Inflammatory macrophage treated with lipopolysaccharide for 1 hour (primary cell): ENCODE results near the gene TRAPPC12.
A peak's percentile ranks its signal among the peaks of the same experiment; 100 is the strongest.

Experiments used
- DNase-seq, 2 donors: peaks; one replicate each; pipeline ENCODE4 v3.0.0-alpha.2; 2020 to 2022

The TRAPPC12 gene

DNA sequence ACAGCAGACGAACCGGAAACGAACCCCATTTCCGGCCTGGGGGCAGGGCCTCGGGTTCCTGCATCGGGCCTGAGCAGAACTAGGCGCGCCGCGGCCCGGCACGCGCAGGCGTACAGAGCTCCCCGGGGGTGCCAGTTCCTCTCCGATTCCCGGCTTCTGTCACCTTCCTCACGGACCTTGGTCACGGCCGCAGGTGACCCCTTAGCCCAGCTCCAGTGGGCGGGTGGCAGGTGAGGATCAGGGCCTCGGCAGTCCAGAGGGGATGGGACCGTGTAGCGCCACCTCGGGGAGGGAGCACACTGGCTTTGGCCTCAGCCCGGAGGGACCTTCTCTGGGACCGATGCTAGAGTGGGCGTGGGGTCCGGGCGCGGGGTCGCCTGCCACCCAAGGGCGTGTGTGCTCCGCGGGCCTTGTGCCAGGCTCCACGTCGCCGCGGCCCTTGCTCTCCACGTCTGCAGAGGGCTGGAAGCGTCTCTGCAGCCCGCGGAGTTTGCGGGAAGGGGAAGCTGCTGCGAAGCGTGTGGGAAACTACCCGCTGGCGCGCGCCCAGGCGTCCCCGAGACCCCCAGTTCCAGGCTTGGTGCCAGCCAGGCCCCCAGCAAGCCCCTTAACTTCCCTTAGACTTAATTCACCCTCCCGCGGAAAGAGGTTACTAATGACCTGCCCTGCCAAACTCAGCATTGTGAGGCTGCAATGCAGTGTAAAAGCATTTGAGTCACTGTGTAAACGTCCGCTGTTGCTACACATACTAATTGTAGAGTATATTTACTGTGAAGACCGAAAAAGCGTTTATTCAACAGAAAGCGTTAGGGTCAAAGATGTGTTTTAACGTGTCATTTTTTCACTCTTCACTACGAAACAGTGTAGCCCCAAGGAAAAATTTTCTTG, at the start of gene TRAPPC12:
Gene TRAPPC12 (plus strand): TSS at position 48 of the 888 bp plus-strand sequence. CDS start 7,930 bp downstream, outside the sequence.
- DNase-seq, result peak; percentile 83 to 88

DNA sequence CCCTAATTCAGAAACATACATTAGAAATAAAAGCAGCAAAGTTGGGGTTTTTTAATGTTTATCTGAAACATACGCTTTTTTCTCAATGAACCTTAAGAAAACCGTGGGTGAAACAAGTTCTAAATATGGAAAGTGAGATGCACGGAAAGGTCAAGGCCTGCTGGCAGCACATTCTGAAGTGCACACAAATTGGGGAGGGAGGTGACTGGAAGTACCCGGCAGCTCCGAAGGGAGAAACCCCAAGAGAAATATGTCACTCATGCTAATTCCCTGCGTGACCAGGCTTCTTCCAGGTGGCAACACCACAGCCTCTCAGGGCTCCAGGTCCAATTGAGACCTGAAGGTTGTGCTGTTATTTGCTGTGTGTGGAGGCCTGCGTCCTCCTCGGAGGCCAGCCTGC, 47.4 kb upstream of the TRAPPC12 start:
- DNase-seq, result no peak

DNA sequence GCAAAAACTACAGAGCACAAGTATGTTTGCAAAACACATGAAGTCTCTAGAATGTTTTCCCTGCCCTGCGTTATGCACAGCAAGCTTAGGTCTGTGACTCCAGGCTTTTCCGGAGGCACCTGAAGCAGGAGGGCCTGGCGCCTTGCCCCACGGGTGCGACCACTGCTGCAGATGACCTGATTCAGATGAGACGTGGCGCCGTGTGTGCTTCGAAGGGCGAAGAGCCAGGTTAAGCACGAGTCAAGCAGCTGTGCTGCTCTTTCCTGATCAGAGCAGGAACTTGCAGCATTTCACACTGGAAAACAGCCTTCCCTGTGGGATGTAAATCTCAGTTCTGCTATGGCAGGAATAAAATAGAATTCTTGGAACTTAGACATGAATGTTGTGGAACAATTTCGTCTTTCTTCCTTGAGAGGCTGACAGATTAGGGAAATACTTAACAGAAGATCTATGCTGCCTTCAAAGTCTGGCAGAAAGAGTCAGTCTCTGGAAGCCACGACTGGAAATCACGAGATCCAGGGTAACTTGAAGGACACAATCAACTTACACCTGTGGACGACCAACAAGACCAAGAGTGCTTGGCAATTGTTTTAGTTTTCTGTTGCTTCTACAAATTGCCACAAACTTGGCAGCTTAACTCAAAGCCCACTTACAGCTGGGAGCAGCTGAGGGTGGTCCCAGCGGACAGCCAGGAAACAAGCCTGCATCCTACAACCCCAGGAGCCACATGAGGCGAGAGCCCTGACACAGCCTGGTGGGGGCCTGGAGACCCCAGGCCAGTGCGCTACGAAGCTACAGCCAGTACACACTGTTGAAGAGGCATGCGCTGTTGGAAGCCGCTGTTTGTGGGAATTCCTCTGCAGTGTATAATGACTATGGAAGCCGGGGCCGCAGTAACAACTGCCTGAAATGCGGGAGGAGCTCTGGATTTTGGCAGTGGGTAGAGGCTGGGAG, 44.8 kb upstream of the TRAPPC12 start:
- no peak for DNase-seq

DNA sequence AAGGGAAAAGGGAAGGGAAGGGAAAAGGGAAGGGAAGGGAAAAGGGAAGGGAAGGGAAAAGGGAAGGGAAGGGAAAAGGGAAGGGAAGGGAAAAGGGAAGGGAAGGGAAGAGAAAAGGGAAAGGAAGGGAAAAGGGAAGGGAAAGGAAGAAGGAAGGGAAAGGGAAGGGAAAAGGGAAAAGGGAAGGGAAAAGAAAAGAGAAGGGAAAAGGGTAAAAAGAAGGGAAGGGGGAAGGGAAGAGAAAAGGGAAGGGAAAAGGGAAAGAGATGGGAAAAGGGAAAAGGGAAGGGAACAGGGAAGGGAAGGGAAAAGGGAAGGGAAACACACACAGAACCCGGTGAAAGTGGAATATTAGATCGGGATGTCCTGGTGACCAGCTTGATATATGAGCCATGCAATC, 42.6 kb upstream of the TRAPPC12 start:
- DNase-seq, result no peak

DNA sequence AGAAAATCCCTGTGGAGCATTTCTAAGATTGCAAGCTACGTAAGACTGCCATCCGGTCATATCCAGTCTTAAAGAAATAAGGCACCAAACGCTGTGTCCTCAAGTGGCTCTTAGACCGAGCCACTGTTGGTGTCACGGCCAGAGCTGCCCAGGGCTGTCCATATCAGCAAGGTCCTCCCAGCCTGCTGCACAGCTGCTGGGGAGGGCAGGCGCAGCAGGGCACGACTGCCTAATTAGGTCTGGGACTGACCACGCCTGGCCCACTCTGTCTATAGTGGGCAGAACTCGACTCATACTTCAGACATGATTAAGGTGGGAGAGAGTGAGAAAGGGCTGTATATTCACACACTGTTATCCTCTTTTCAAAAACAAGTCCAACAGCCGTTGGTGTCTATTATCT, 41.2 kb upstream of the TRAPPC12 start:
- DNase-seq, result no peak

DNA sequence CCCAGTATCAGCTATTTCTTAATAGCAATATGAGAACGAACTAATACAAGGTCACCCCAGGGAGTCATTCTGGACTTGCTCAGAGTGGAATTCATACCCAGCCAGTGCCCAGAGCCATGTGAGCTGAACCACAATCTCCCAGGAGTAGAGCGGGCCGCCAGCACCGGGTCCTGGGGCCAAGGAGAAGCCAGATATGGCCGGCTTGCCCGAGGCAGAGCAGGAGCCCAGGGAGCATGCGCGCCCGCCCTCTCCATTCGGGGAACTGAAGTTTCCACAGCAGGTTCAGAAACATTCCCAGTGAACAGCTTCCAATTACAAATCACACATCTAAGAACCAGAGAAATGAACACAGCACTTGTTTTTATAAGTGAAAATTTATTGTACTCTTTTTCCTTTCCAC, 39.4 kb upstream of the TRAPPC12 start:
- no peak for DNase-seq

DNA sequence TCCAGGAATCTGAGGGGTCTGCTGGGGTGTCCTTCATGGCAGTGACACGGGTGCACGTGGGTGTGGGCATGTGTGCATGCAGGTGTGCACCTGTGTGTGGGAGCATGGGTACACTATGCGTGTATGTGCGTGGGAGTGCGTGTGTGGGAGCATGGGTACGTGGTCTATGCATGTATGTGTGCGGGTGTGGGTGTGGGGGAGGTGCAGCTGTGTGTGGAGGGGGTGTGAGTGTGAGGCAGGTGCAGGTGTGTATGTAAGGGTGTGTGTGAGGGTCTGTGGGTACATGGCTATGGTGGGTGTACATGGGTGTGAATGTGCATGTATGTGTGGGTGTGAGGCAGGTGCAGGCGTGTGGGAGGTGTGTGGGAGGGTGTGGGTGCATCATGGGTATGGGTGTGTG, 38.2 kb upstream of the TRAPPC12 start:
- DNase-seq, result no peak

DNA sequence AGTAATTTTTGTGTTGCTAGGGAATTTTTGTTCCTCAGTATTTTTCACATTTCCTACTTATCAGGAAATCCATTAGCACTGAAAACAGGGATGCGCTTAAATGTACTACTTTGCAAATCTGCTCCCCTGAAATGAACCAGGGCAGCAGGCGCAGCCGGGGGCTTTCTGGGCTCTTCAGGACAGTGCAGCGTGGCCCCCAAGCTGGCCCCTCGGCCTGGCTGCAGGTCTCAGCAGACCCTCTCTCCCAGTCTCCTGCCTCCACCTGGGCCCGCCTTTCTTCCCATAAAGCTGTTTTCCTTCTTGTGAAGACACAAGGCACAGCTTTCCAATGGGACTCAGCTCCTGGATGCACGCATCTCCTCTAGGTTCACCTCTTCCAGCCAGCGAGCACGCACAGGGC, 37.2 kb upstream of the TRAPPC12 start:
- no peak for DNase-seq

DNA sequence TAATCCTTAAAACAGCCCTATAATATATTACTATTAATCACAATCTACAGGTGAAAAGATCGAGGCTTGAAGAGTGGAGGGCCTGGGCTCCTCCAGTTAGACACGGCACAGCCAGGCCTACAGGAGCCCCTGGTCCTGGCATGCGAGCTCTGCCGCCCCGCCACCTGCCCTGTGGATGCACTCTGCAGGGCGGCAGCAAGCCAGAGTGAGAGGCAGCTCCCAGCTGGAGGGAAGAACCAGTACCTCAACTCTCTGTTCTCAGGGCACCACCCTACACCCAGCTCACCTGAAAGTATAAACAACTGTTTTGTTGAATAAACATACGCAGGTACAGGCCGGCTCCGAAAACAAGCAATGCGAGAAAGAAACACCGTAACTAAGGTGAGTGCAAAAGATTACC, 36.5 kb upstream of the TRAPPC12 start:
- no peak for DNase-seq

DNA sequence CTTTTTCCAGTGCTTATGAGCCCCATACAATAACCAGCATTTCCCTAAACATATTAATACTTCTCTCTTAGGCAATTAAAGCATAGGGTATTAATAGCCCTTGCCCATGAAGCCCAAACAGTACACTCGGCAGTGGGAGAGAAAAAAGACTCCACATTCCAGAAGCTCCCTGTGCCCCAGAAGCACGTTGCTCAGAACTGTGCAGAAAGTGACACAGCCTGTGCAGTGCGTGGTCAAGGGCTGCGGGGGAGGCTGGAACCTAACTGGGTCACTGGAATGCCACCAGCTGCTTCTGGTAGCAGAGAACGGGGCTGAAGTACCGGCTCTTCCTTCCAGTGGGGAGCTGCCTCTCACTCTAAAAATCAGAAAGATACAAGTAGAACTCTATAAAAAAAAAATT, 34.6 kb upstream of the TRAPPC12 start:
- DNase-seq, result no peak

DNA sequence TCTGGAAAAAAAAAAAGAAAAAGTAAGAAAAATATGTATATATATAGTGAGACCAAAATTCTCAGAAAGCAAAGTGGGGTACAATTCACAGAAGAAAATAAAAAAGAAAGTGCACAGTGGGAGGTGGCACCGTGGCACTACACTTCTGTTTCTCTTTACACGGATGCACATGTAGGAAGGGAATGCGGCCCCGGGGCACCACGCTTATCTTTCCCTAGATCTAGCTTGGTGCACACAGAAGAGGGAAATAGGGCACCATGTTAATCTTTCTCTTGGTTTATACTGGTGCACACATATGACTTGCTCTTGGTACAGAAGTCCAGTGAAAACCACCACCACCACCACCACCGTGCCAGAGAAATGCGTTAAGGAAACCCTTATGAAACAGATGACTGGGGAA, 33.9 kb upstream of the TRAPPC12 start:
- DNase-seq, result no peak

DNA sequence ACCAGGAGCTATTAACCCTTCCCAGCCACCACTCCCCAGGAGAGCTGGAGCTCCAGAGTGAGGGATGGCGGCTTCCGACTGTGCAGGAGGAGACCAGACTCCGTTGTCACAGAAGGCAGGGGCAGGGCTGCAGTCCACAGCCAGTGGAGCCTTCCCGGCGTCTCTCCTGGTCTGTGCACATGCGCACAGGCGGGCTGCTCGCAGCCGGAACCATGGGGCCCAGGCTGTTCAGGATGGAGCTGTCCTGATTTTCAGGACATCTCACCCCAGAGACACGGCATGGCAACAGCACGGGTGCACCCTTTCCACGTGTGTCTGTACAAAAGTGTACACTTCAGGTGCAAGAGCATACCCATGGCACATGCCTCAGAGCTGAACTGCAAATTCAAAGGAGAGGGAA, 30.7 kb upstream of the TRAPPC12 start:
- DNase-seq, result no peak

DNA sequence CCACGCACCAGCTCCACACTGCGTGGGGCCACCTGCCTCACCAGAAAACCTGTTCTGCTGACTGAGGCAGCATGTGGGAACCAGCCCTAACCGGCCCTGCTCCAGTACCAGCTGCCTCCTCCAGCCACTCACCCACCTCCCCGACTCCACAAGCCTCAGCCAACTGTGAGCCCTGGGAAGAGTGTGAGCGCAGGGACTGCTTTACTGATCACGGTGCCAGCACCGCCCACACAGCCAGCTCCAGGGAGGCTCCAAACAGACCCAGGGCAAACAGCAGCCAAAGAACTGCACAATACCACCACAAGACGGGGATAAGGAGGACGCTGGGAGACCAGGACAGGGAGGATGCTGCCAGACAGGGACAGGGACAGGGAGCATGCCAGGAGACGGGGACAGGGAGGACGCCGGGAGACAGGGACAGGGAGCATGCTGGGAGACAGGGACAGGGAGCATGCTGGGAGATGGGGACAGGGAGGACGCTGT, 30.2 kb upstream of the TRAPPC12 start:
- no peak for DNase-seq

DNA sequence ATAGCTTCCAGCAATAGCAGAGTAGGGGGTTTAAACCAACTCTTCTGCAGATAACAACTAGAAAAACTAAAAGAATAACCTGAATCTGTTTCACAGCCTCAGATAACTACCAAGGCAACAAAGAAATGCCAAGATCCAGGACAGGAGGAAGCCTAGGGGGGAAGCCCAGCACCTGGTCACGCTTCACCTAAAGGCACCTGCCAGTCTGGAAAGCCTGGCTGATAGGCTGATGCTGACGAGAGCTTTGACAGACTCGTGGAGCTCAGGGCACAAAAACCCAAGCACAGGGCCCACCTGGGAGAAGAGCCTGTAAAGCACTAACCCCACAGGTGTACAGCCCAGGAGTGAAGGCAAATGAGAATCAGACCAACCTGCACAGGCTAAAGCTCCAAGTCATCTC, 24.5 kb upstream of the TRAPPC12 start:
- DNase-seq, result no peak

DNA sequence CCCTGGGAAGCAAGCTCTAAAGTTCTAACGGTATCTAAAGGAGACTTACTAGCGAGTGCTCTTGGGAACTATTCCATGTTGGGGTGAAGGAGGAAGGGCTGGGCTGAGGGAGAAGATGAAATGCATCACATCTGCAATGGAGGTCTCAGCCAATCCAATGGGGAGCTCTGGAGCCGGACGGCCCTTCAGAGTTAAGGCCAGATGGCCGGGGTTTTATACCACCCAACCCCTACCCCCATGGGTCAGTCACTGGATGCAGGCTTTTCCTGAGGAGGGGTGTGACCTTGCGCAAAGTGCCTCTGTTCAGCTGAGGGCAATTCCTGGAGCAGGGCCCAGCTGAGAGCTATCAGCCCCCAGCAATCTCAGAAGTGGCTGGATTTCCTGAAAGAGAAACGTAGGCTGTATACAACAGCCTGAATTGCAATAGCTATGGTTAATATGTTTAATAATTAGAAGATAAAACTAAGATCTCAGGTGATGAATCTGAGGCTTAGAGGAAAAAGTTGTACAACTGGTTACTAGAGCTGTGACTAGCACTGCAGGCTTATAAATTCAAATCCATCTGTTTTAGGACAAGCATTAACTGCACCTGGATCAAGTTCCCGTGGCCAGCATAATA, 23.4 kb upstream of the TRAPPC12 start:
- DNase-seq, result no peak

DNA sequence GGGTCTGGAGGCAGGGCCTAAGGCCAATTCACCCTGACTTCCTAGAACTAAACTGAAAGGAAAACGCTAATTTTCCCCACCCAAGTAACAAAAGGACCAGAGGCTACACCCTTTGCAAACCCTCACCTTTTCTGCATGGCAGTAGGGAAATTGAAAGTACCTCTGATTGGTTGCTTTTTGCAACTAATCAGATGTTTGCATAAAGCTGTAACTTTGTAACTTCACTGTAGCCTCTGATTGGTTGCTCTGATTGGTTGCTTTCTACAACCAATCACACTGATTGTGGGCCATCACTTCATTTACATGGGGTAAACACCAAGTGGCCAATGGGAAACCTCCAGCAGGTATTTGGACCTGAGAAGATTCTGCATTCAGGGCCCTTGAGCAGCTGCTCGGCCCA, 22.7 kb upstream of the TRAPPC12 start:
- DNase-seq, result no peak

DNA sequence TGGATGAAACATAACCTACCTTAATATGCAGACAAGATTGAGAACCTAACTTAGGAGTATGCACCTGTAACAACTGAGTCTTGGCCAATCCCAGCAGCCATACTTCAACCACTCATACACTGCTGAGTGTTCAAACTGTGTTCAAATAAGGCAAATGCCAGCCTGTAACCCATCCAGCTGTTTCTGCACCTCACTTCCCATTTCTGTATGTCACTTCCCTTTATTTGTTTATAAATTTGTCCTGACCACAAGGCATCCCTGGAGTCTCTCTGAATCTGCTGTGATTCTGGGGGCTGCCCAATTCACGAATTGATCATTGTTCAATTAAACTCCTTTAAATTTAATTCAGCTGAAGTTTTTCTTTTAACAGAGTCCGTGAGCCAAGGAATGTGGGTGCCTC, 22.0 kb upstream of the TRAPPC12 start:
- peak; percentile 33 to 39 for DNase-seq

DNA sequence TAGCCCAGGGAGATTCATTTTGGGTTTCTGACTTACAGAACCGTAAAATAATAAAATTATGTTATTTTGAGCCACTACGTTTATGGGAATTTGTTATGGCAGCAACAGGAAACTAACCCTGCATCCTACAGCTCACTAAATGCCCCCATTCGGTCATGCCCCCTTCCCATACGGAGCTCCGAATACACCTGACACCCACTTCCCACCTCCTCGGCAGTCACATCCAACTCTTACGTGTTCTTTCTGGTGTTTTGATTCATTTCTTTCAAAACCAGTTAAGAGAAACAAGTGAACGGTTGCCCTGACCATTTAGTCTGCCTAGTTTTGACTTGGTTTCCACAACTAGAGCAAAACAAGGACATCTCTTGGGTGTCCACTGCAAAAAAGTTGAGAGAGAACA, 21.6 kb upstream of the TRAPPC12 start:
- no peak for DNase-seq

DNA sequence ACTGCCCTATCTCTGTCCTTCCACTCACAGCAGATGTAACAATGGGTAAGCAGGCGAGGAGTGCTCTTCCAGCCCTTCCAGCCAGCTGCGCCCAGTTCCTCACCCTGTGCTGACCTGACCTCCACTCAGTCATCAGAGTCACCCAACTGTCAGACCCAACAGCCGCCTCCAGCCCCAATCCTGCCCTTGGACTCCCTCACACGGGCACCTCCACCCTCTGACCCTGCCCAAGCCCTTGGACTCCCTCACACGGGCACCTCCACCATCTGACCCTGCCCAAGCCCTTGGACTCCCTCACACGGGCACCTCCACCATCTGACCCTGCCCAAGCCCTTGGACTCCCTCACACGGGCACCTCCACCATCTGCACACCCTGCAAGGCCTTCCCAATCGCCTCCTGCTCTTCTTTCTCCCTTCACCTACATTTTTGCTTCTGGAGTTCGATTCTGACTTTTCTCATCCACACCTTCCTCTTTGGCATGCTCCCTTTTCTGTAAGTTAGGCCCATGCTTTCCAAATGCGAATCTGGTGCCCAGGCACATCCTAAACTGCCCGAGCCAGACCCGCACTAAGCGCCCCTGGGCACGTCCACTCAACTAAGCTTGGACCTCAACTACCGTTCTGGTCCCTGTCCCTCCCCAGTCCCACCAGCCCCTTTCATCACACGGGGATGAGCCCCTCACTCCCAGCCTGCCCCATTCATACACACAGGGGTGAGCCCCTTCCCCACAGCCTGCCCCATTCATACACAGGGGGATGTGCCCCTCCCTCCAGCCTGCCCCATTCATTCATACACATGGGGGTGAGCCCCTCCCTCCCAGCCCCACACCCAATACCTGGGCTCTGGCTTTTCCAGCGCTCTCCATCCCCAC, 17.7 kb upstream of the TRAPPC12 start:
- no peak for DNase-seq

DNA sequence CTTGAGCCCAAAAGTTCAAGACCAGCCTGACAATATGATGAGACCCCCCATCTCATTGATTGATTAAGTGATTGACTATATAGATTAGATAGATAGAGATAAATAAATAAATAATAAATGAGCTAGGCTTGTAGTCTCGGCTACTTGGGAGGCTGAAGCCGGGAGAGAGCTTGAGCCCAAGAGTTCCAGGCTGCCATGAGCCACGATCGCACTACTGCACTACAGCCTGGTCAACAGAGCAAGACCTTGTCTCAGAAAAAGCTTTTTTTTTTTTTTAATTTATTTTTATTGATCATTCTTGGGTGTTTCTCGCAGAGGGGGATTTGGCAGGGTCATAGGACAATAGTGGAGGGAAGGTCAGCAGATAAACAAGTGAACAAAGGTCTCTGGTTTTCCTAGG, 14.3 kb upstream of the TRAPPC12 start:
- no peak for DNase-seq

DNA sequence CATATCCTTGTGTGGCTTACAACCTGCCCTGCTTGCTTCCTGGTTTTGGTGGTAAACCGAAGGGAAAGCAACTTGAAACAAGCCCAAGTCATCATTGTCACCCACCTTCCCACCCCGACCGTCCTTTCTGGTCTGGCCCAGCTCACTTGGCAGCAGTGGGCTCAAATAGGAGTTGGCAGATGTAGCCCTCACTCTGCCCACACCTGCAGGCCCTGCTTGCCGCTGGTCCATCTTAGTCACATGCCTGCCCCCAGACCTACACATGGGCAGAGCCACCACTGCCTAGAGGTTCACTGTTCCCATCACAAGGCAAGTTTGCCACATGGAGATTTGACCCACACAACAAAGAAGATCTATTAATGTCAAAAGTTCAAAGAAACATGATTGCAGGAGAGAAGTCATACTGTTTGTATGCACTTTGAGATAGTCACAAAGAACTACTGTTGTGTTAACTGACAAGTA, 11.2 kb upstream of the TRAPPC12 start:
- DNase-seq, result no peak
